Bladder microvascular endothelial cell (primary cell): ENCODE data around the gene ARHGEF28. TPM values are rescaled to one million over a fixed set of nuclear protein-coding genes. Genes with fewer than 3 reads are reported as not detected.

ENCODE experiments used
- total RNA-seq: library from RNA; depleted of rRNA; stranded (reverse); fragments of >200 nt; gene quantifications from 2 replicates; pipeline ENCODE4 v1.2.3, GENCODE V29; 2014

ARHGEF28 gene
- total RNA-seq: 95.7 and 243 TPM in 2 replicates

GRCh38 chr5:73625944-73626811 lies at the start of gene ARHGEF28:
TSS of gene ARHGEF28 (plus strand) at chr5:73626196. CDS start at chr5:73684852, 58,656 bp downstream.

Other genes starting within 250 kb of the ARHGEF28 start
- 0.06 and 0.16 TPM in 2 replicates for gene FOXD1, start 177.4 kb upstream of the ARHGEF28 start, total RNA-seq
- 173 and 190 TPM in 2 replicates for gene BTF3, start 127.8 kb upstream of the ARHGEF28 start, total RNA-seq
- gene ANKRA2, start 60.6 kb upstream of the ARHGEF28 start, total RNA-seq: 10.7 and 16.8 TPM in 2 replicates
- gene UTP15, start 60.5 kb upstream of the ARHGEF28 start, total RNA-seq: 10.7 and 23.0 TPM in 2 replicates